HG03060 (cell line): ENCODE data around the gene RAB8B.

ENCODE experiments used
- ATAC-seq: cut with Tn5 transposase; IDR thresholded peaks from one replicate; pipeline ENCODE4 v1.9.1; 2021; ENCODE audit warnings: low read depth, moderate number of reproducible peaks; ENCODE audit not compliant: unreplicated experiment

The RAB8B gene

GRCh38 chr15:63260791-63261190 is 71.4 kb downstream of the RAB8B start:
- no peak for ATAC-seq

GRCh38 chr15:63261311-63261710 is 71.9 kb downstream of the RAB8B start:
- no peak for ATAC-seq

GRCh38 chr15:63263519-63263918 is 74.1 kb downstream of the RAB8B start:
- ATAC-seq, result no peak

GRCh38 chr15:63264688-63265293 is 75.4 kb downstream of the RAB8B start:
- ATAC-seq, result no peak

- ATAC-seq, result no peak
Observed at GRCh38 chr15:63274427-63274826, 85.0 kb downstream of the RAB8B start.

- ATAC-seq, result no peak
Observed at GRCh38 chr15:63276342-63277037, 87.1 kb downstream of the RAB8B start.

- ATAC-seq, result peak; percentile 33
Observed at GRCh38 chr15:63277038-63277892, 87.9 kb downstream of the RAB8B start, which contains the start of gene APH1B. Gene APH1B (plus strand): TSS chr15:63277605. CDS start chr15:63277624, 19 bp downstream.

- ATAC-seq, result no peak
Observed at GRCh38 chr15:63277893-63278456, 88.6 kb downstream of the RAB8B start.

- ATAC-seq, result no peak
Observed at GRCh38 chr15:63283126-63283525, 93.7 kb downstream of the RAB8B start.

GRCh38 chr15:63284335-63284734 is 94.9 kb downstream of the RAB8B start:
- no peak for ATAC-seq

- ATAC-seq, result no peak
Observed at GRCh38 chr15:63287109-63287508, 97.7 kb downstream of the RAB8B start.

GRCh38 chr15:63288342-63288741 is 98.9 kb downstream of the RAB8B start:
- no peak for ATAC-seq

GRCh38 chr15:63288778-63289378 is 99.5 kb downstream of the RAB8B start:
- ATAC-seq, result no peak

- ATAC-seq, result no peak
Observed at GRCh38 chr15:63291507-63291906, 102.1 kb downstream of the RAB8B start.

- no peak for ATAC-seq
Observed at GRCh38 chr15:63292241-63292640, 102.8 kb downstream of the RAB8B start.

- ATAC-seq, result no peak
Observed at GRCh38 chr15:63292771-63293170, 103.4 kb downstream of the RAB8B start.

- no peak for ATAC-seq
Observed at GRCh38 chr15:63294359-63294758, 105.0 kb downstream of the RAB8B start.

GRCh38 chr15:63295341-63295740 is 105.9 kb downstream of the RAB8B start:
- no peak for ATAC-seq

GRCh38 chr15:63296195-63296594 is 106.8 kb downstream of the RAB8B start:
- ATAC-seq, result no peak

GRCh38 chr15:63299943-63300575 is 110.7 kb downstream of the RAB8B start:
- ATAC-seq, result no peak
